HepG2 (cell line): Measurements from ENCODE around the gene NAPB. TPM values are rescaled to one million over a fixed set of nuclear protein-coding genes. Genes with fewer than 3 reads are reported as not detected.

Source experiments
- ELF4 ChIP-seq: sonication (generic); formaldehyde crosslinking; IDR thresholded peaks from 2 replicates; pipeline ENCODE4 v1.5.0; 2020; ENCODE audit warnings: missing genetic modification reagents, mild to moderate bottlenecking, moderate library complexity, borderline replicate concordance
- KLF12 ChIP-seq: sonication (generic); formaldehyde crosslinking; IDR thresholded peaks from 2 replicates; pipeline ENCODE4 v1.4.0; 2020; ENCODE audit warnings: missing genetic modification reagents, borderline replicate concordance
- MAFG ChIP-seq: sonication (generic); formaldehyde crosslinking; IDR thresholded peaks from 2 replicates; pipeline ENCODE4 v1.5.1; 2020; ENCODE audit warnings: mild to moderate bottlenecking, missing genetic modification reagents
- NFE2 ChIP-seq: sonication (generic); formaldehyde crosslinking; IDR thresholded peaks from 2 replicates; pipeline ENCODE4 v1.4.0; 2020; ENCODE audit warnings: missing genetic modification reagents
- NFIC ChIP-seq: IDR thresholded peaks from 2 replicates; pipeline ENCODE4 v1.6.1; 2012; ENCODE audit warnings: mild to moderate bottlenecking, low read length, inconsistent platforms
- YEATS2 ChIP-seq: sonication (generic); formaldehyde crosslinking; IDR thresholded peaks from 2 replicates; pipeline ENCODE4 v1.4.0; 2020; ENCODE audit warnings: missing genetic modification reagents, borderline replicate concordance
- ZBTB10 ChIP-seq: sonication (generic); formaldehyde crosslinking; IDR thresholded peaks from 2 replicates; pipeline ENCODE4 v1.4.0; 2020; ENCODE audit warnings: missing genetic modification reagents, borderline replicate concordance
- ZBTB40 ChIP-seq, 2 experiments: fragments of 450-650 bp in 1 of 2; sonication (generic) in 1 of 2; formaldehyde crosslinking in 1 of 2; IDR thresholded peaks; 2 replicates each; pipeline versions ENCODE4 v1.6.1 to v1.8.0; 2016 to 2022; ENCODE audit warnings: antibody characterized with exemption in 1 of 2, mild to moderate bottlenecking in 1 of 2, missing genetic modification reagents in 1 of 2
- ZNF234 ChIP-seq: sonication (generic); formaldehyde crosslinking; conservative IDR thresholded peaks from 2 replicates; pipeline ENCODE4 v1.5.1; 2020; ENCODE audit warnings: mild to moderate bottlenecking, missing genetic modification reagents
- ZNF337 ChIP-seq: sonication (generic); formaldehyde crosslinking; IDR thresholded peaks from 2 replicates; pipeline ENCODE4 v1.5.1; 2020; ENCODE audit warnings: missing genetic modification reagents, low read depth, mild to moderate bottlenecking, borderline replicate concordance
- ZNF749 ChIP-seq: sonication (generic); formaldehyde crosslinking; IDR thresholded peaks from 2 replicates; pipeline ENCODE4 v1.8.0; 2022; ENCODE audit warnings: mild to moderate bottlenecking, missing genetic modification reagents, moderate library complexity, borderline replicate concordance
- ZSCAN30 ChIP-seq: sonication (generic); formaldehyde crosslinking; IDR thresholded peaks from 2 replicates; pipeline ENCODE4 v1.5.0; 2020; ENCODE audit warnings: mild to moderate bottlenecking, missing genetic modification reagents
- polyA plus RNA-seq, 8 experiments: library from polyadenylated mRNA; depleted of rRNA in 3 of 8; stranded (reverse) in 7 of 8; unstranded in 1 of 8; fragments of >200 nt; fragmentation: Illumina TruSeq in 4 of 8; extraction: Trizol in 4 of 8; gene quantifications; 2 replicates each; pipeline versions ENCODE4 v1.2.1 to v1.2.3, GENCODE V29; 2011 to 2016; ENCODE audit warnings: low read depth in 4 of 8, missing spikeins in 1 of 8, mixed read lengths in 1 of 8; ENCODE audit not compliant: insufficient read depth in 1 of 8
- total RNA-seq, 5 experiments: library from RNA; depleted of rRNA; stranded (reverse); fragments of >200 nt; fragmentation: Illumina TruSeq; extraction: Trizol; gene quantifications; 2 replicates each; pipeline ENCODE4 v1.2.3, GENCODE V29; 2016; ENCODE audit warnings: low read depth in 1 of 5

NAPB gene
- total and polyA plus RNA-seq, 2 of the 13 experiments (the other 11 are each of a cell fraction or from before 2014, with no cell fraction given), result 15.2 to 16.1 TPM

- TF ChIP-seq KLF12 (CRISPR knock-in tag) (peak; percentile 89; the same call in 1 of the 2 replicates), ZBTB10 (CRISPR knock-in tag) (peak; percentile 83), NFE2 (CRISPR knock-in tag) (no peak; the same call in 1 of the 2 replicates), ELF4 (CRISPR knock-in tag) (peak; percentile 94), ZNF337 (peak; percentile 96), ZBTB40 (IDR thresholded peaks at IDR 0.05) (no peak), ZBTB40 (CRISPR knock-in tag; IDR thresholded peaks at IDR 0.05) (peak; percentile 96), MAFG (CRISPR knock-in tag) (peak; percentile 71), ZSCAN30 (no peak; the same call in 1 of the 2 replicates), ZNF749 (CRISPR knock-in tag) (peak; percentile 91), YEATS2 (CRISPR knock-in tag) (peak; percentile 92), ZNF234 (CRISPR knock-in tag) (peak; percentile 99), NFIC (no peak)
Observed at GRCh38 chr20:23361476-23362391, 59.6 kb downstream of the NAPB start, which contains the start of gene GZF1 (continued).
